Esophagus squamous epithelium (tissue), 5 donors: ENCODE measurements around the gene CASP7. TPM values are rescaled to one million over a fixed set of nuclear protein-coding genes. Genes with fewer than 3 reads are reported as not detected.

Experiments
- DNase-seq: peaks from one replicate; lab custom pipeline; 2025; lab: John Stamatoyannopoulos, UW
- H3K27ac ChIP-seq, 4 donors: fragments of 200-600 bp; sonication (generic); one replicate each; pipeline ENCODE4 v1.5.1; 2016 to 2019; ENCODE audit warnings: mild to moderate bottlenecking in 1 of 4
- H3K27me3 ChIP-seq, 4 donors: fragments of 200-600 bp; sonication (generic); 1 replicate in 3 of 4; 2 replicates in 1 of 4; pipeline versions ENCODE4 v1.5.1 to v1.6.0; 2017 to 2021; ENCODE audit warnings: antibody characterized with exemption in 1 of 4
- H3K36me3 ChIP-seq, 3 donors: fragments of 200-600 bp; sonication (generic); one replicate each; pipeline ENCODE4 v1.5.1; 2016 to 2019
- H3K4me1 ChIP-seq, 3 donors: fragments of 200-600 bp; sonication (generic); one replicate each; pipeline ENCODE4 v1.5.1; 2017 to 2019
- H3K4me3 ChIP-seq, 4 donors: fragments of 200-600 bp; sonication (generic); 1 replicate in 3 of 4; 2 replicates in 1 of 4; pipeline ENCODE4 v1.5.1; 2016 to 2019; ENCODE audit warnings: mild to moderate bottlenecking in 2 of 4, moderate library complexity in 1 of 4
- H3K9me3 ChIP-seq, 3 donors: fragments of 200-600 bp; sonication (generic); one replicate each; pipeline ENCODE4 v1.5.1; 2016 to 2019
- POLR2A ChIP-seq, 4 donors: fragments of 450-650 bp; IDR thresholded peaks; one replicate each; pipeline ENCODE4 v1.6.1; 2017; ENCODE audit warnings: antibody characterized with exemption in 4 of 4, mild to moderate bottlenecking in 4 of 4, moderate library complexity in 3 of 4
- WGBS, 2 donors: methylation state at CpG; one replicate each; pipeline ENCODE4 v1.1.5; 2018; 5-methylcytosine and 5-hydroxymethylcytosine counted together
- intact Hi-C: fragments of 100-400 bp; cut with DNase I; formaldehyde crosslinking; loops from one replicate; pipeline ENCODE4 v1.15.0; 2022
- total RNA-seq, 4 donors: library from RNA; depleted of rRNA; stranded (reverse); fragments of >200 nt; gene quantifications; one replicate each; pipeline ENCODE4 v1.1.0, GENCODE V29; 2016
- TF ChIP-seq, protein P1 (sequence below), 6 experiments: fragments of 450-650 bp in 4 of 6; fragments of 200-600 bp in 2 of 6; sonication (generic) in 2 of 6; IDR thresholded peaks; one replicate each; pipeline ENCODE4 v1.5.1; 2016 to 2019; ENCODE audit warnings: antibody characterized with exemption in 6 of 6, mild to moderate bottlenecking in 4 of 6, moderate library complexity in 4 of 6
- donor health status: DM: yes; HTN: yes; CAD: no.

CASP7 gene
- total RNA-seq, 4 donors from 2014 or later: 12.9 to 24.2 (median 18.8) TPM

DNA sequence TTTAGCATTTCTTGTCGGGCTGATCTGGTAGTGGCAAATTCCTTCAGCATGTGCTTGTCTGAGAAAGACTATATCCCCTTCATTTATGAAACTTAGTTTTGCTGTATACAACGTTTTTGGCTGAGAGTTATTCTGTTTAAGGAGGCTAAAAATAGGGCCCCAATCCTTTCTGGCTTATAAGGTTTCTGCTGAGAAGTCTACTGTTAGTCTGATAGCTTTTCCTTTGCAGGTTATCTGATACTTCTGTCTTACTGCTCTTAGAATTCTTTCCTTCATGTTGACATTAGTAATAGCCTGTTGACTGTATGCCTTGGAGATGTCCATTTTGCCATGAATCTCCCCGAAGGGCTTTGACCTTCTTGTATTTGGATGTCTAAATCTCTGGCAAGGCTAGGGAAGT lies 9.9 kb downstream of the CASP7 start:
- Histone ChIP-seq H3K27ac (no peak overlapping the region), H3K27me3 (no peaks in the 10 kb centered on the region), H3K4me3 (no peak overlapping the region), H3K9me3 (peaks cover 0 to 46% (median 25%) of the 10 kb centered on the region in 3 donors), H3K4me1 (no peaks in the 10 kb centered on the region), H3K36me3 (peaks cover 0 to 33% (median 0%) of the 10 kb centered on the region in 3 donors)
- 63 to 74% methylated on average over 3 of the region's 3 CpGs for WGBS, 2 donors
- TF ChIP-seq, protein P1, sequence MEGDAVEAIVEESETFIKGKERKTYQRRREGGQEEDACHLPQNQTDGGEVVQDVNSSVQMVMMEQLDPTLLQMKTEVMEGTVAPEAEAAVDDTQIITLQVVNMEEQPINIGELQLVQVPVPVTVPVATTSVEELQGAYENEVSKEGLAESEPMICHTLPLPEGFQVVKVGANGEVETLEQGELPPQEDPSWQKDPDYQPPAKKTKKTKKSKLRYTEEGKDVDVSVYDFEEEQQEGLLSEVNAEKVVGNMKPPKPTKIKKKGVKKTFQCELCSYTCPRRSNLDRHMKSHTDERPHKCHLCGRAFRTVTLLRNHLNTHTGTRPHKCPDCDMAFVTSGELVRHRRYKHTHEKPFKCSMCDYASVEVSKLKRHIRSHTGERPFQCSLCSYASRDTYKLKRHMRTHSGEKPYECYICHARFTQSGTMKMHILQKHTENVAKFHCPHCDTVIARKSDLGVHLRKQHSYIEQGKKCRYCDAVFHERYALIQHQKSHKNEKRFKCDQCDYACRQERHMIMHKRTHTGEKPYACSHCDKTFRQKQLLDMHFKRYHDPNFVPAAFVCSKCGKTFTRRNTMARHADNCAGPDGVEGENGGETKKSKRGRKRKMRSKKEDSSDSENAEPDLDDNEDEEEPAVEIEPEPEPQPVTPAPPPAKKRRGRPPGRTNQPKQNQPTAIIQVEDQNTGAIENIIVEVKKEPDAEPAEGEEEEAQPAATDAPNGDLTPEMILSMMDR (IDR thresholded peaks at IDR 0.05): no peak
- no peak for TF ChIP-seq POLR2A (IDR thresholded peaks at IDR 0.05)
- DNase-seq: no peak
- intact Hi-C loops: no loop called here

DNA sequence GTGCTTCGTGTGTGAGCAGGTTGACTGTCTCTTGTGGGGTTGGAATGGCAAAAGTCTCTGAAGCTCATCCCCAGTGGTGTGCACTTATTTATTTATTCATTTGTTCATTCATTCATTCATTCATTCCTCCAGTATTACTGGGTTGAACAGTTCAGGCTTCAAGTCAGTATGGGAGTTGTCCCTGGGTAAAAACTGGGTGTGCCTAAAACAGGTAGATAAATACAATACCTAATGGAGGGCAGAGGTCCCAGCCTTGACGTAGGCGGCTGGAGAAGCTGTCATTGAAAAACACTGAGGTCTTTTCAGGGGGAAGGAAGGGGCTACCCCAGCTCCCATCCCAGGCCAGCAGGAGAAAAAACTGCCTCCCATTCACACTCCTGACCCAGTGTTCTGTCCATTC lies 11.0 kb downstream of the CASP7 start:
- no peak for DNase-seq
- WGBS, 2 donors: 62 to 64% methylated on average over 3 of the region's 3 CpGs
- H3K4me1 ChIP-seq: no peaks in the 10 kb centered on the region
- no peak overlapping the region for H3K4me3 ChIP-seq
- no peaks in the 10 kb centered on the region for H3K27me3 ChIP-seq
- H3K9me3 ChIP-seq: peaks cover 0 to 46% (median 25%) of the 10 kb centered on the region in 3 donors
- TF ChIP-seq POLR2A (IDR thresholded peaks at IDR 0.05): no peak
- TF ChIP-seq, protein P1 (IDR thresholded peaks at IDR 0.05): no peak
- H3K36me3 ChIP-seq: peaks cover 0 to 39% (median 0%) of the 10 kb centered on the region in 3 donors
- H3K27ac ChIP-seq: no peak overlapping the region
- intact Hi-C loops: no loop called here

DNA sequence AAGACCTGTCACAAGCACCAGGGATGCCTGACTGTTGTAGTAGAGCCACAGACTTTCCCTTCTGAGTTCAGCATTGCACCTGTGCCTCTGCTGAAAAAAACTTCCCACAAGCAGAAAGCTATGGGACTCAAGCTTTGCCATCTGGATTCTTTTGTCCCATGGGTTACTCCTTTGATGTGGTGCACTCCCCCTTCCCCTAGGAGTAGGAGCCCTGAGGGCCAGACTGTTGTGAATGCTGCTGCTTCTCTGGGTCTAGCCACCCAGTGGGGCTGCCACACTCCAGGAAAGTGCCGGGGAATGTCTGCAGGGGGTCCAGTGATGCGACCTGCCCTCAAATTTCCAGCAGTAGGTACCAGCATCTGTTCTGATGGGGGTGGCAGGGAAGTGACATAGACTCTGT lies 11.7 kb downstream of the CASP7 start:
- no peaks in the 10 kb centered on the region for H3K4me1 ChIP-seq

DNA sequence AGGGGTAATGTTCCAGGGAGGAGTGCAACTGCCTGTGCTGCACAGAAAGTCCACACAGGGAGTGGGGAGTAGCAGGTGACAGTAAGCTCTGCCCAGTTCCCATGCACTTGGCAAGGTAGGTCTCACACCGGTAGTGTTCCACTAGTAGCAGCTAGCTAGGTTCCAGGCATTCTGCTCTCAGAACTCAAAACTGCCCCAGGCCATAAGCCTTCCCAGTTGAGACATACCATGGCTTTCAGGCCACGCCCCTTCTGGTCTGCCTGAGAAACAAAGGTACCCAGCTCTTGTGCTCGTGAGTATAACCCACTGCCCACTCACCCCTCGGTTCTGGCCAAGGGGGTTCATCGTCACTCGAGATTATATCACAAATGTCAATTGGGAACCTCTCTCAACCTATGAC lies 12.6 kb downstream of the CASP7 start:
- no peak overlapping the region for H3K4me3 ChIP-seq
- peaks cover 0 to 40% (median 25%) of the 10 kb centered on the region in 3 donors for H3K9me3 ChIP-seq
- TF ChIP-seq POLR2A (IDR thresholded peaks at IDR 0.05): no peak
- TF ChIP-seq, protein P1 (IDR thresholded peaks at IDR 0.05): no peak
- no peaks in the 10 kb centered on the region for H3K27me3 ChIP-seq
- no peak overlapping the region for H3K27ac ChIP-seq
- intact Hi-C loops: no loop called here
- DNase-seq: no peak
- 90 to 96% methylated on average over 5 of the region's 6 CpGs for WGBS, 2 donors
- H3K36me3 ChIP-seq: peaks cover 0 to 43% (median 0%) of the 10 kb centered on the region in 3 donors
- no peaks in the 10 kb centered on the region for H3K4me1 ChIP-seq

More for the DNA sequence above, 11.7 kb downstream of the CASP7 start:
- Histone ChIP-seq H3K9me3 (peaks cover 0 to 46% (median 25%) of the 10 kb centered on the region in 3 donors), H3K27ac (no peak overlapping the region), H3K4me3 (no peak overlapping the region), H3K27me3 (no peaks in the 10 kb centered on the region), H3K36me3 (peaks cover 0 to 39% (median 0%) of the 10 kb centered on the region in 3 donors)
- intact Hi-C loops: no loop called here
- TF ChIP-seq, protein P1 (IDR thresholded peaks at IDR 0.05): no peak
- TF ChIP-seq POLR2A (IDR thresholded peaks at IDR 0.05): no peak
- DNase-seq: no peak
- WGBS, 2 donors: 100% methylated on average over 1 to 2 of the region's 2 CpGs

DNA sequence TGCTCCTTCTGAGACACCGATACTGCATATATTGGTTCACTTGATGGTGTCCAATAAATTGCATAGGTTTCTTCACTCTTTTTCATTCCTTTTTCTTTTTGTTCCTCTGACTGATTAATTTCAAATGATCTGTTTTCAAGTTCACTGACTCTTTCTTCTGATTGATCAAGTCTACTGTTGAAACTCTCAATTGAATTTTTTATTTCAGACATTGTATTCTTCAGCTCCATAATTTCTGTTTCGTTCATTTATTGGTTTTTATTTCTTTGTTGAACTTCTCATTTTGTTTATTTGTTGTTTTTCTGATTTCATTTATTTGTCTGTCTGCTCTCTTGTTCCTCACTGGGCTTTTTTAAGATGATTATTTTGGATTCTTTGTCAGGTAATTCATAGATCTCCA lies 13.6 kb downstream of the CASP7 start:
- TF ChIP-seq, protein P1 (IDR thresholded peaks at IDR 0.05): no peak
- TF ChIP-seq POLR2A (IDR thresholded peaks at IDR 0.05): no peak
- Histone ChIP-seq H3K27me3 (no peaks in the 10 kb centered on the region), H3K9me3 (peaks cover 0 to 35% (median 22%) of the 10 kb centered on the region in 3 donors), H3K36me3 (peaks cover 0 to 54% (median 8%) of the 10 kb centered on the region in 3 donors), H3K27ac (no peak overlapping the region), H3K4me3 (no peak overlapping the region), H3K4me1 (no peaks in the 10 kb centered on the region)
- DNase-seq: no peak
- 89 to 94% methylated on average over 2 of the region's 2 CpGs for WGBS, 2 donors
- intact Hi-C loops: no loop called here
